GM18870 (cell line): Measurements from ENCODE around the gene RHEBL1.

Experiments used
- ATAC-seq: cut with Tn5 transposase; IDR thresholded peaks from one replicate; pipeline ENCODE4 v1.9.1; 2021; ENCODE audit warnings: moderate library complexity; ENCODE audit not compliant: unreplicated experiment

Gene RHEBL1

DNA sequence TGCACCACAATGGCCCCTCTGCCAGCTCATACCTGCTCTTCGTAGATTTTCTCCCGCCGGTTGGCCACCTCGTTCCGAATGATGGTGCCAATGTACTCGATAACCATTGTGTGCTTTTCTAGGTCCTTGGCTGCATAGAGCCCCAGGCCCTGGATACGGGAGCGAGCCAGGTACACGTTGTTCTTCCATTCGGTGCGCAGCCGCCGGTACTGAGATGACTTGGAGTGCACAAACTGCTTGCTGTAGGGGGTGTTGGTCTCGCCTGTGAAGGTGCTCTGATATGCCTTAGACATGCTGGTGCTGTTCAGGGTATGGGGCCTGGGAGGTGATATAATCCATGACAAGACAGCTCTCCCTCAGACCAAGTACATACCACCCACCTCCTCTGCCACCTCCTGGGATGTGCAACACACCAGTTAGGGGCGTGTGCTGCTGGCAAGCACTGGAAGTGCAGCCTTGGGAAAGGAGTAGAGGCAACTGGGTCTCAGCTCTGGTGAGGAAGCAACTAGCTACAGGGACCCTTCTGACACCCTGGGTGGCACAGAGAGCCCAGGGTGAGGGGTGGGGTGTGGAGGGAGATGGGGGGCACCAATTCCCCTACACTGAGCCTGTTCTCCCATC lies 47.1 kb downstream of the RHEBL1 start:
- no peak for ATAC-seq

DNA sequence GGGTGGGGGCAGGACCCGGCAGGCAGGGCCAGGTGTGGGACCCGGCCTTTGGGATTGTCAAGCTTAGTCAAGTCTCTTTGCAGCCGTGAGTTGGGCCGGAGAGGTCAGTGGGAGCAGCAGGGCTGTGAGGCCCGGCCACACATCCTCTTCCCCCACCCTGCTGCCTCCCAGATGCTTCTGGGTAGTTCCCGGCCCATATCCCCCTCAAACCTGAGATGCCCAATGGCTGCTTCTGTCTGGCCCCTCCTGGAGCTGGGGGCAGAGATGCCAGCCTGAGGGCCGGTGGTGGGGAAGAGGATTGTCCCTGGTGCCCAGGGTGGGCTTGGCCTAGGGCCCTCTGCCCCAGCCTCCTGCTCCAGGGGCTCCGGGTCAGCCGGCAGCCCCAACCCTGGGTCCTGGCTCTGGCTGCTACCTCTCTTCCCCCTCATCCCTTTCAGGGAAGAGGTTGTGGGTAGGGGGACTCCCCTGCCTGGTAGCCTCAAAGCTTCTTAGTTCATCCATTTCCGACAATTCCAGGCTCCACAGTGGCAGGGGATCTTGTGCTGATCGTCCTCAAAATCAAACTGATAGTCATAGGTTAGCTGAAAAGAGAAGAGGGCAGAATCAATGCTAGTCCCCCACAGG lies 48.4 kb downstream of the RHEBL1 start:
- ATAC-seq: no peak

- ATAC-seq: no peak
Observed at GRCh38 chr12:49020441-49020840, 49.3 kb downstream of the RHEBL1 start.

- no peak for ATAC-seq
Observed at GRCh38 chr12:49019443-49020324, 50.1 kb downstream of the RHEBL1 start.

DNA sequence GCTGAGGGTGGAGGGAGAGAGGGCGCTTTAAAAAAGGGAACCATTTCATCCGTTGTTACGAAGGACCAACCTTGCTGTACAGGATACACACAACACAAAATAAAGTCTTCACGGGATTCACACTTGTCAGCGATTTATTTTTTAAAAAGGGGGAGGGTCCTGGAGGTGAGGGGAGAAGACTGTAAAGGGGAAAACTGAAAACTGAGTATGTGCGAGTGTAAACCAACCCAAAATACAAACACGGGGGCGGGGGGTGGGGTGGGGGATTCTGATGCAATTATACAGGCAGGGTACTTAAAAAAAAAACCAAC lies 50.7 kb downstream of the RHEBL1 start:
- no peak for ATAC-seq

- peak; percentile 86 for ATAC-seq
Observed at GRCh38 chr12:49018261-49019119, 51.3 kb downstream of the RHEBL1 start, which contains the start of gene PRKAG1. PRKAG1 (minus strand) TSS chr12:49018776; CDS start chr12:49018740, 36 bp downstream.

- no peak for ATAC-seq
Observed at GRCh38 chr12:49017891-49018260, 51.9 kb downstream of the RHEBL1 start.

DNA sequence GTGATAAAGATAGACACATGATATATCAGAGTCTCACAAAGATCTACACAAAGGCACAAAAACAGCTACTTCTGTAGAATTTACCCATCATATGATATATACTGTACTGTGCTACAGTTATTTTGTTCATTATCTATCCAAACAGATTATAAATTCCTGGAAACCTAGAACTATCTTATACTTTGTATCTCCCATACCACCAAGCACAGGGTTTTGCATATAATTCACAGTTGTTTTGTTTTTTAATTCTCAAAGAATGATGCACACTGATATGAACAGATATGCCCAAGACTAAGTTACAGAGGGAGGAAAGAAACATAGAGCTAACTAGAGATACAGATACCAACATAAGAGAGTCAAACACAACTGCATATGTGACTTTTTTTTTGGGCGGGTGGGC lies 54.6 kb downstream of the RHEBL1 start:
- ATAC-seq: no peak
